ENCODE measurements around the gene FOXR1. TPM values are rescaled to one million over a fixed set of nuclear protein-coding genes. Genes with fewer than 3 reads are reported as not detected.

FOXR1 gene
- total and polyA plus RNA-seq, 2 of the 8 experiments (the other 6 are each of a cell fraction or from before 2014, with no cell fraction given): not detected

GRCh38 chr11:118927554-118928100 lies 43.9 kb upstream of the FOXR1 start:
- Histone ChIP-seq H2BK5ac (ENCODE audit: low read depth, low read length) (0 out of 2 replicates have a peak overlapping the region, but pooled peaks have one; percentile 88), H2AK5ac (ENCODE audit: low read depth, low read length) (no peak overlapping the region), H4K91ac (replicated peaks; ENCODE audit: insufficient read length, low read length) (peak overlapping the region; percentile 57), H3K4me3 (ENCODE audit: extremely low read depth in 1 of 4, insufficient read depth in 2 of 4, low read depth in 3 of 4, low read length in 4 of 4) (peak overlapping the region in 3 of 4 experiments; percentile 86 to 95 (median 88); a peak in 4 of 8 replicates), H2BK120ac (replicated peaks; ENCODE audit: low read depth, low read length) (peak overlapping the region; percentile 92), H3K27me3 (replicated peaks in 1 of 4; ENCODE audit: control insufficient read depth in 3 of 4, extremely low read depth in 1 of 4, insufficient read depth in 3 of 4, low read length in 3 of 4) (peaks cover 0 to 6% (median 0%) of the 10 kb centered on the region in 4 experiments; a peak in 3 of 7 replicates), H2AFZ (ENCODE audit: low read length) (no peak overlapping the region), H3K4ac (replicated peaks; ENCODE audit: insufficient read length, low read depth, low read length) (peak overlapping the region; percentile 27), H3K18ac (ENCODE audit: extremely low read depth, low read length) (0 out of 2 replicates have a peak overlapping the region, but pooled peaks have one; percentile 53), H3K14ac (ENCODE audit: insufficient read length) (no peak overlapping the region), H3K79me2 (ENCODE audit: control insufficient read depth in 1 of 2, insufficient read depth in 2 of 2, low read length in 2 of 2) (peaks cover 26 to 27% of the 10 kb centered on the region in 2 experiments), H4K5ac (ENCODE audit: insufficient read length, low read depth, low read length) (no peak overlapping the region), H3K4me2 (ENCODE audit: insufficient read depth in 1 of 2, low read depth in 2 of 2, low read length in 2 of 2) (peak overlapping the region; percentile 57 to 95), H3K36me3 (ENCODE audit: control insufficient read depth in 2 of 4, insufficient read depth in 4 of 4, low read length in 3 of 4) (no peaks in the 10 kb centered on the region; a peak in 1 of 8 replicates), H3K23me2 (ENCODE audit: low read depth, low read length) (peaks cover 13% of the 10 kb centered on the region), H3K79me1 (ENCODE audit: low read depth, low read length) (peaks cover 17% of the 10 kb centered on the region), H2BK20ac (ENCODE audit: low read length) (no peak overlapping the region), H3K9me3 (ENCODE audit: insufficient read depth in 2 of 2, low read depth in 1 of 2, low read length in 1 of 2) (no peaks in the 10 kb centered on the region), H3K9ac (replicated peaks in 1 of 4; ENCODE audit: extremely low read depth in 1 of 4, low read depth in 3 of 4, low read length in 3 of 4) (no peak overlapping the region), H4K20me1 (replicated peaks in 1 of 2; ENCODE audit: control insufficient read depth in 1 of 2, insufficient read depth in 2 of 2, low read length in 2 of 2) (peaks cover 13 to 24% of the 10 kb centered on the region in 2 experiments), H3K4me1 (replicated peaks in 1 of 4; ENCODE audit: control insufficient read depth in 3 of 4, insufficient read depth in 4 of 4, low read length in 3 of 4) (peaks cover 10 to 37% (median 25%) of the 10 kb centered on the region in 4 experiments), H4K8ac (ENCODE audit: extremely low read depth, insufficient read depth, low read length) (no peak overlapping the region), H2BK15ac (ENCODE audit: low read length) (peak overlapping the region; percentile 53; the same call in 1 of the 2 replicates), H2BK12ac (ENCODE audit: low read depth, low read length) (peak overlapping the region; percentile 39; the same call in 1 of the 2 replicates), H3K27ac (ENCODE audit: low read depth, low read length) (no peak overlapping the region), H3K23ac (ENCODE audit: insufficient read length) (no peak overlapping the region), H3K56ac (replicated peaks; ENCODE audit: insufficient read length, low read depth, low read length) (no peak overlapping the region)
- ChIA-PET CTCF (ENCODE audit: partially characterized antibody) (interaction anchor here (0.5 to 7.3 kb wide), 17 partner anchors 9 to 316 kb away, joined by 3 to 100 read pairs (median 3); partner anchors contain the start of genes DDX6 and UPK2), POLR2A (ENCODE audit: partially characterized antibody) (interaction anchor here (1.0 to 3.4 kb wide), 3 partner anchors 12 to 137 kb away, joined by 3 to 12 read pairs (median 4); partner anchors contain the start of gene DDX6)
- 19% methylated on average over 7 of the region's 7 CpGs; no CpG with 5 or more reads in 1 of the 2 experiments for WGBS, 2 experiments (ENCODE audit: extremely low coverage in 1 of 2, insufficient coverage in 1 of 2, insufficient read length in 1 of 2, insufficient replicate concordance in 2 of 2, low coverage in 1 of 2, low lambda C conversion rate in 2 of 2, missing lambda C conversion rate in 1 of 2)
- DNase-seq (ENCODE audit: low read depth in 1 of 2, low spot score in 2 of 2) (no peak), FAIRE-seq (no peak)
- TF ChIP-seq TAF7 (optimal IDR thresholded peaks at IDR 0.05; ENCODE audit: borderline replicate concordance, low read depth, low read length) (no peak), GABPA (IDR thresholded peaks at IDR 0.05; ENCODE audit: borderline replicate concordance, insufficient read depth, low read length) (no peak), ASH2L (IDR thresholded peaks at IDR 0.05; ENCODE audit: low read length) (no peak), JUN (IDR thresholded peaks at IDR 0.05; ENCODE audit: low read depth, low read length) (no peak), ATF3 (IDR thresholded peaks at IDR 0.05; ENCODE audit: insufficient read depth, low read depth, low read length) (no peak)

All from H1 (cell line).